ENCODE measurements around the gene MYO10.

The MYO10 gene

GRCh38 chr5:16791036-16791705 is 144.9 kb downstream of the MYO10 start:
- Mint-ChIP-seq H3K36me3 (ENCODE audit: low read depth) (peaks cover 12% of the 10 kb centered on the region), H3K9me3 (no peaks in the 10 kb centered on the region), H3K27me3 (ENCODE audit: low read depth) (no peaks in the 10 kb centered on the region), H3K27ac (no peak overlapping the region), H3K4me3 (no peak overlapping the region), H3K4me1 (peaks cover 15% of the 10 kb centered on the region)
- TF ChIP-seq CTCF (IDR thresholded peaks at IDR 0.05; ENCODE audit: unreplicated experiment in 3 of 3) = peak; percentile 65 to 87 (median 72)

GRCh38 chr5:16788957-16789356 is 147.1 kb downstream of the MYO10 start:
- H3K9me3 Mint-ChIP-seq = no peaks in the 10 kb centered on the region
- H3K4me1 Mint-ChIP-seq = peaks cover 27% of the 10 kb centered on the region
- H3K4me3 Mint-ChIP-seq = no peak overlapping the region
- H3K27me3 Mint-ChIP-seq (ENCODE audit: low read depth) = no peaks in the 10 kb centered on the region
- no peak for TF ChIP-seq CTCF (IDR thresholded peaks at IDR 0.05; ENCODE audit: unreplicated experiment in 3 of 3)
- no peak overlapping the region for H3K27ac Mint-ChIP-seq
- peaks cover 17% of the 10 kb centered on the region for H3K36me3 Mint-ChIP-seq (ENCODE audit: low read depth)

- Mint-ChIP-seq H3K4me1 (peaks cover 29% of the 10 kb centered on the region), H3K9me3 (no peaks in the 10 kb centered on the region), H3K4me3 (no peak overlapping the region), H3K27ac (peak overlapping the region in 1 of 3 experiments; percentile 11), H3K36me3 (ENCODE audit: low read depth) (peaks cover 24% of the 10 kb centered on the region), H3K27me3 (ENCODE audit: low read depth) (no peaks in the 10 kb centered on the region)
- TF ChIP-seq CTCF (IDR thresholded peaks at IDR 0.05; ENCODE audit: unreplicated experiment in 3 of 3) = no peak
Measured at GRCh38 chr5:16787278-16787677, 148.8 kb downstream of the MYO10 start.

- TF ChIP-seq CTCF (IDR thresholded peaks at IDR 0.05; ENCODE audit: unreplicated experiment in 3 of 3) = no peak
- no peak overlapping the region for H3K27ac Mint-ChIP-seq
- H3K36me3 Mint-ChIP-seq (ENCODE audit: low read depth) = peaks cover 40% of the 10 kb centered on the region
- no peaks in the 10 kb centered on the region for H3K27me3 Mint-ChIP-seq (ENCODE audit: low read depth)
- no peaks in the 10 kb centered on the region for H3K9me3 Mint-ChIP-seq
- peaks cover 23% of the 10 kb centered on the region for H3K4me1 Mint-ChIP-seq
- no peak overlapping the region for H3K4me3 Mint-ChIP-seq
Measured at GRCh38 chr5:16784843-16785791, 151.0 kb downstream of the MYO10 start.

GRCh38 chr5:16784088-16784487 is 152.0 kb downstream of the MYO10 start:
- peaks cover 45% of the 10 kb centered on the region for H3K36me3 Mint-ChIP-seq (ENCODE audit: low read depth)
- no peaks in the 10 kb centered on the region for H3K27me3 Mint-ChIP-seq (ENCODE audit: low read depth)
- H3K4me1 Mint-ChIP-seq = peaks cover 23% of the 10 kb centered on the region
- H3K4me3 Mint-ChIP-seq = no peak overlapping the region
- H3K27ac Mint-ChIP-seq = no peak overlapping the region
- H3K9me3 Mint-ChIP-seq = no peaks in the 10 kb centered on the region
- no peak for TF ChIP-seq CTCF (IDR thresholded peaks at IDR 0.05; ENCODE audit: unreplicated experiment in 3 of 3)

Measured in nephron (organoid).